ENCODE measurements around the gene CCSER1.

Gene CCSER1

GRCh38 chr4:90189946-90190345 lies 62.8 kb downstream of the CCSER1 start:
- DNase-seq (ENCODE audit: low read depth, low spot score), result no peak

GRCh38 chr4:90190525-90190924 lies 63.3 kb downstream of the CCSER1 start:
- peak; percentile 18 for DNase-seq (ENCODE audit: low read depth, low spot score)

GRCh38 chr4:90198086-90198847 lies 71.1 kb downstream of the CCSER1 start:
- peak; percentile 32 for DNase-seq (ENCODE audit: low read depth, low spot score)

- peak; percentile 57 for DNase-seq (ENCODE audit: low read depth, low spot score)
Observed at GRCh38 chr4:90207887-90208454, 80.8 kb downstream of the CCSER1 start.

GRCh38 chr4:90209922-90210321 lies 82.7 kb downstream of the CCSER1 start:
- no peak for DNase-seq (ENCODE audit: low read depth, low spot score)

- DNase-seq (ENCODE audit: low read depth, low spot score), result no peak
Observed at GRCh38 chr4:90211174-90211573, 84.0 kb downstream of the CCSER1 start.

- DNase-seq (ENCODE audit: low read depth, low spot score), result no peak
Observed at GRCh38 chr4:90215286-90215685, 88.1 kb downstream of the CCSER1 start.

- no peak for DNase-seq (ENCODE audit: low read depth, low spot score)
Observed at GRCh38 chr4:90219822-90220221, 92.6 kb downstream of the CCSER1 start.

GRCh38 chr4:90220459-90220858 lies 93.3 kb downstream of the CCSER1 start:
- no peak for DNase-seq (ENCODE audit: low read depth, low spot score)

GRCh38 chr4:90226734-90227133 lies 99.5 kb downstream of the CCSER1 start:
- DNase-seq (ENCODE audit: low read depth, low spot score), result no peak

GRCh38 chr4:90227177-90227576 lies 100.0 kb downstream of the CCSER1 start:
- DNase-seq (ENCODE audit: low read depth, low spot score), result no peak

- DNase-seq (ENCODE audit: low read depth, low spot score), result no peak
Observed at GRCh38 chr4:90234916-90235547, 107.8 kb downstream of the CCSER1 start.

- DNase-seq (ENCODE audit: low read depth, low spot score), result no peak
Observed at GRCh38 chr4:90237751-90238530, 110.7 kb downstream of the CCSER1 start.

GRCh38 chr4:90240333-90240732 lies 113.1 kb downstream of the CCSER1 start:
- no peak for DNase-seq (ENCODE audit: low read depth, low spot score)

- no peak for DNase-seq (ENCODE audit: low read depth, low spot score)
Observed at GRCh38 chr4:90241008-90241407, 113.8 kb downstream of the CCSER1 start.

GRCh38 chr4:90245837-90246236 lies 118.6 kb downstream of the CCSER1 start:
- no peak for DNase-seq (ENCODE audit: low read depth, low spot score)

- DNase-seq (ENCODE audit: low read depth, low spot score), result no peak
Observed at GRCh38 chr4:90246816-90247215, 119.6 kb downstream of the CCSER1 start.

- DNase-seq (ENCODE audit: low read depth, low spot score), result no peak
Observed at GRCh38 chr4:90254357-90254756, 127.2 kb downstream of the CCSER1 start.

GRCh38 chr4:90274175-90274574 lies 147.0 kb downstream of the CCSER1 start:
- no peak for DNase-seq (ENCODE audit: low read depth, low spot score)

GRCh38 chr4:90280954-90281353 lies 153.8 kb downstream of the CCSER1 start:
- DNase-seq (ENCODE audit: low read depth, low spot score), result no peak

GRCh38 chr4:90281541-90282355 lies 154.6 kb downstream of the CCSER1 start:
- no peak for DNase-seq (ENCODE audit: low read depth, low spot score)

All from ELF-1 (cell line).